D341Med (cell line): ENCODE data around the gene MALRD1.
"Not testable (repeated sequence)": the region's sequence is repeated elsewhere in the genome, so short reads cannot be mapped to it uniquely, and the experiment has no call there.

ENCODE experiments used
- DNase-seq: peaks from one replicate; pipeline ENCODE4 v3.0.0; 2012; ENCODE audit warnings: low spot score

The MALRD1 gene

DNA sequence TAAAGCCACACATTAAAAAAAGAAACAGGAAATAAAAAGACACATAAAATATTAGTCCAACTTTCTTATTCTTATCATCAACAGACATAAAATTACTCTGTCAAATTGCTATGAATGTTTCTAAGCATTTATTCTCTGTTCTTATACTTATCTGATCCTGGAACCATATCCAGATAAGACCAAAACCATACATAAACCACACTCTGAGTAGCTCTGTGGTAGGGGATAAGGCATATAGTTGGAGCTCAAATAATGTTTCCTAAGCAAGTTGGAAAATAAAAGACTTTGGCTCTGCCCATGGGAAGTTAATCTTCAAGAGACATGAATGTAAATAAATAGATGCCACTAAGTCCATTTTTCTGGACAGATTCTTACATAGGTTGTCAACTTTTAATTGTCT, 664.6 kb downstream of the MALRD1 start:
- no peak for DNase-seq

GRCh38 chr10:19713800-19714525, 665.4 kb downstream of the MALRD1 start:
- no peak for DNase-seq

DNA sequence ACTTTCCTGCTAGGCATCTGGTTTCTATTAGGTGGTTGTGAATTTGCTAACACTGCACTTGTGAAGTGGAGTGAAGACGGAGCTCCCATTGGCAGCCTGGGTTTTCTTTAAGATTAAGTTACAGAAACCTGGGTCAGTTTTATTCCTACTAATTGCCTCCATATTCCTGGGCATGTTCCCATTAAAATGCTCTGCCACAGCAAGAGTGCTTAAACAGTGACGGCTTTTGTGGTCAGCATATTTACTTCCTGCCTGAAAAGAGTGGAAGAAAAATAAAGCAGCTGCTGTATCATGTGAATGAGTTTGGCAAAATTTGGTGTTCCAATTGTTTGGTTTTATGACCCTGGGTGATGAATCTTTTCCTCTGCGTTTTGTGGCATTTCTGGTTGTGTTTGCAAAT, 670.7 kb downstream of the MALRD1 start:
- DNase-seq = no peak

DNA sequence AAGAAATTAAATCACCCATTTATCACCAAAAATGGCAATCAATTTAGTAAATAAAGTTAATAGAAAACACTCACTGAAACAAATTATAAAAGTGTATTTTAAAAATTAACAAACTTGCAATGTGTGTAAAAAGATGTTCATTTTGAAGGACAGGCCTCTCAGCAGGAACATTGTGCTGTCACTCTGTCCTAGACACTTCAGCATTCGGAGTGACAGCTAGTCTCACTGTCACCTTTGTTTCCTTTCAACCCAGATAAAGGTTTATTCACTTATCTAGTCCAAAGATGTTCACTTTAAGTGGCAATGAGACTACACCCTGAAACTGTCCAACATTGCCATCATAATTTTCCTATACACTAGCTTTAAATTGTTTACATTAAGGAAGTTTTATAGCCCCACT, 675.7 kb downstream of the MALRD1 start:
- DNase-seq = no peak

DNA sequence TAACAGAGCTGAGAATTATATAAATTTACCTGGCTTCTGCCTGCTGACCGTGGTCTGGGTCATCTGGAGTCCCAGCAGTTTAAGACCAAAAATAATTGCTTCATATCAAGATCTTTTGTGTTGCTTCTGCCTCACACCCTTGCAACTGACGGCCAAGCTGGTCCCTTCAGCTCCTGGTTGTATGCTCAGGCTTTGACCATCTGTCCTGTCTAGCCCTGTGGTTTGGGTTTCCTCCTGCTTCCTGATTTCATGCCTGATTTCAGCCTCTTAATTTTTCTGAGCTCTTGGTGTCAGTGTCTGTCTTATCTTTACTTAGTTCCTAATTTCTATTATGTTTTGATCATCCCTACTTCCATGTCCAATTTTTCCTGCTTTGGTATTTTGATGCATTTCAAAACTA, 679.8 kb downstream of the MALRD1 start:
- peak; percentile 60 for DNase-seq

- DNase-seq = peak; percentile 64
These were observed 680.4 kb downstream of the MALRD1 start for GRCh38 chr10:19728964-19729363.

- DNase-seq = no peak
These were observed 681.7 kb downstream of the MALRD1 start for GRCh38 chr10:19730167-19730906.

DNA sequence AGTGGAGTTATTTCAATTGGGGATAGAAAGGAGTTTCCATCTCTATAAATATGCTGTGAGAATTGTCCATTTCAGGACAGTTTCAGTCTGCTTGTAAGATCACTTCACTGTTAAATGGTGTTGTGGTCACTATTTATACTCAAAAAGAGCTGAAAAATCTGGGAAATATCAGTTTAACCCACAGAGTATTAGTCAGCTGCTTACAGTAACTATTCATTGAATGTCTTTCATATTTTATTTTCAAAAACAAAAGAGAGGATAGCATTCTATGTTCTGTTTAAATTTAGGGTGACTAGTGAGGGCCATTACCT, 682.3 kb downstream of the MALRD1 start:
- DNase-seq = no peak

- DNase-seq = no peak
These were observed 683.0 kb downstream of the MALRD1 start for GRCh38 chr10:19731560-19731959.

DNA sequence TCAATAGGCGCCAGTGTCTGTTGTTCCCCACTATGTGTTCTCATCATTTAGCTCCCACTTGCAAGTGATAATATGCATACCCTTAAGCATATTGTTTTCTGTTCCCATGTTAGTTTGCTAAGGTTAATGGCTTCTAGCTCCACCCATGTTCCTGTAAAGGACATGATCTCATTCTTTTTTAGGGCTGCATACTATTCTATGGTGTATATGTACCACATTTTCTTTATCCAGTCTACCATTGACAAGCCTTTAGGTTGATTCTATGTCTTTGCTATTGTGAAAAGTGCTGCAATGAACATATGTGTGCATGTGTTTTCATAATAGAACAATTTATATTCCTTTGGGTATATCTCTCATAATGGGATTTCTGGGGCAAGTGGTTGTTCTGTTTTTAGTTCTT, 689.8 kb downstream of the MALRD1 start:
- no peak for DNase-seq

DNA sequence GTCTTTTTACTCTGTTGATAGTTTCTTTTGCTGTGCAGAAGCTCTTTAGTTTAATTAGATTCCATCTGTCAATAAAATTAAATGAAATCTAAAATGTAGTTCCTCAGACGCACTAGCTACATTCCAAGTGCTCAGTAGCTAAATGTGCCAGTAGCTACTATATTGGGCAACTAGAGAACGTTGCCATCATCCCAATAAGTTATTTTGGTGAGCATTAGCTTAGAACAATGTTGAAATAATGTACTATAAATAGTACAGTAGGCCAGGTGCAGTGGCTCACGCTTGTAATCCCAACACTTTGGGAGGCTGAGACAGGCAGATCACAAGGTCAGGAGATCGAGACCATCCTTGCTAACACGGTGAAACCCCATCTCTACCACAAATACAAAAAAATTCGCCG, 690.6 kb downstream of the MALRD1 start:
- DNase-seq = not testable (repeated sequence)

GRCh38 chr10:19742144-19742543, 693.5 kb downstream of the MALRD1 start:
- not testable (repeated sequence) for DNase-seq

DNA sequence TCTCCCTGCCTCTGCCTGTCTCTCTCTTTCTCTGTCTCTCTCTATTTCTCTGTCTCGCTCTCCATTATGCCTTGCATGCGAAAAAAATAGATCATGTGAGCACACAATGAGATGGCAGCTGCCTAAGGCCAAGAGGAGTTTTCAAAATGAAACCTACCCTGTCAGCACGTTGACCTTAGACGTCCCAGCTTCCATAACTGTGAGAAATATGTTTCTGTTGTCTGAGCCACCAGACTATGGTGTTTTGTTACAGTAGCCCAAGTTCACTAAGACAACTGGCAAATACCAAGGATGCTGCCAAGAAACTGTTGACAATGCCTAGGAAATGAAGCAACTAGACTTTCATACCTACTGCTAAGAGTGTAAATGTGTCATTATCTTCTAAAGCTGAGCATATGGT, 697.1 kb downstream of the MALRD1 start:
- no peak for DNase-seq

DNA sequence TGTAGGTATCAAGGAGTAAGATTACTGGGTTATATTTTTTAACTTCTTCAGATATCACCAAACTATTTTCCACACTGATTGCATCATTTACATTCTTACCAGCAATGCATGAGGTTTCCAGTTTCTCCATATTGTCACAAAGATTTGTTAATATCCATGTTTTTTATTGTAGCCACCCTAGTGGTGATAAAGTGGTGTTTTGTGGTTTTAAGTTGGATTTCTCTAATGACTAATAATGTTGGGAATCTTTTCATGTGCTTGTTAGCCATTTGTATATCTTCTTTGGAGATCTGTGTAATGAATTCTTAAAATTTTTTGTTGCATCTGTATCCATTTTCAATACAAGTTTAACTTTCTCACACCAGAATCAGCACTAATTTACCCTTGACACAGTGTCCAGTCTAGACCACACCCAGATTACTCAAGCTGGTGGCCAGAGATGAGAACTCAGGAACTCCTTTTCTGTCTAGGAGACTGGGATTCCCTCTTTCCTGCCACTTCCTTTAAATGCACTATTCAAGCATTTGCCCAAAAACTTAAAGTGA, 700.7 kb downstream of the MALRD1 start:
- no peak for DNase-seq

- no peak for DNase-seq
These were observed 702.4 kb downstream of the MALRD1 start for GRCh38 chr10:19750972-19751371.

DNA sequence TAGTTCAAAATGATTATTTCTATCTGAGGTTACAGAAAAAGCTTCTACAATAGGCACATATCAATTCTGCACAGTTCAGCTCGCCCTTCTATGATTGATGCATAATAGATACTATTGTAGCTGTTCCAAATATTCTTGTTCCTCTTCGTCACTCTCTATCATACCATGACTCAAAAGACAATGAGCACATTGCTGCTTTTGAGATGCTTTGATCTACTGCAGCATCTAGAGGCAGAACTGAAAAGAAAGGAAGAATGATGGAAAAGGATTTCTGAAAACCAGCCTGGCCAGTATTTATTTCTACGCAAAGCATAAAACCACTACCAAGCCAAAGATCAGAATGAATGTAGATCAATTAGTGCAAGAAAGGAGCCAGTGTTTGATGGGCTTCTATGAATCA, 708.3 kb downstream of the MALRD1 start:
- no peak for DNase-seq

- no peak for DNase-seq
These were observed 713.4 kb downstream of the MALRD1 start for GRCh38 chr10:19762026-19762425.

GRCh38 chr10:19764111-19764510, 715.5 kb downstream of the MALRD1 start:
- DNase-seq = no peak

DNA sequence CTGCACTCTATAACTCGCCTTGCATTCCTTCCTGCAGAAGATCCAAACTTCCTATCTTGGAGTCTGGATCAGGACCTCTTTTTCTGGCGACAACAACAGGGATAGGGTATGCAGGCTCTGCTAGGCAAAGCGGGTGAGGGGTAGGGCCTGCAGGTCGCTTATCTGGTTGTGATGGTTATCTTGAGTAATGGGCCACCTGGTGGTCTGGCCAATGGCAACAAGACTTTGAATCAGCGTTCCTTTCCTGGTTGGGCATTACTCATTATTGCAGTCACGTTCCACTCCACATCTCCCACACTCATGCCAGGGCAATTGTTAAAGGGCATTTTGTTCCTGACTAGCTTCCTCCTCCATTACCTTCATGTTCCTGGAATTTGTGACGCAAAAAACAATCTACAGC, 719.3 kb downstream of the MALRD1 start:
- peak; percentile 15 for DNase-seq

DNA sequence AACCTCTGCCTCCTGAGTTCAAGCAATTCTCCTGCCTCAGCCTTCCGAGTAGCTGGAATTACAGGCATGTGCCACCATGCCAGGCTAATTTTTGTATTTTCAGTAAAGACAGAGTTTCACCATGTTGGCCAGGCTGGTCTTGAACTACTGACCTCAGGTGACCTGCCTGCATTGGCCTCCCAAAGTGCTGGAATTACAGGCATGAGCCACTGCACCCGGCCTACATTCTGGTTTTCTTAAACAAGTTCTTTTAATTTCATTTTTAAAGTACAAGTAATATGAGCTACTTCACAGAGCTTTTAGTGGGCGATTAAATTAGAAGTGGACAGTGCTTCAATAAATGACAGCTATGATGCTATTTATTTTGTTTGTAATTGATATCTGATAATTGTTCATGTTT, 721.2 kb downstream of the MALRD1 start:
- not testable (repeated sequence) for DNase-seq

DNA sequence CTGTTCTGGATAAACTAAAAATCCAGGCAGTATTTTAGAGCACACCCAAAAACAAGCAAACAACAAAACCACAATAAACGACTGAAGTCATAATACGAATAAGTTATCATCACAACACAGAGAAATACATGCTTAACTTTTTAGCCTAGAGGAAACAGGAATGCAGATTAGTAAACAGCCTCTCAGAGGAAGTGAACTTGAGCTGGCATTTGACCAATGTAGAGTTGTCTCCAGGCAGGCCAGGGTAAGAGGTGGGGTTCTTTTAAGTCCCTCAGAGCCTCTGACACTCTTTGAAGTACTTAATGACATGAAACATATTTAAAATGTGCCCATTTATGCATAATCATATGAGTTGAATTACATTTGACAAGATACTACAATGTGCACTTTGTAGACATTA, 724.4 kb downstream of the MALRD1 start:
- DNase-seq = no peak

DNA sequence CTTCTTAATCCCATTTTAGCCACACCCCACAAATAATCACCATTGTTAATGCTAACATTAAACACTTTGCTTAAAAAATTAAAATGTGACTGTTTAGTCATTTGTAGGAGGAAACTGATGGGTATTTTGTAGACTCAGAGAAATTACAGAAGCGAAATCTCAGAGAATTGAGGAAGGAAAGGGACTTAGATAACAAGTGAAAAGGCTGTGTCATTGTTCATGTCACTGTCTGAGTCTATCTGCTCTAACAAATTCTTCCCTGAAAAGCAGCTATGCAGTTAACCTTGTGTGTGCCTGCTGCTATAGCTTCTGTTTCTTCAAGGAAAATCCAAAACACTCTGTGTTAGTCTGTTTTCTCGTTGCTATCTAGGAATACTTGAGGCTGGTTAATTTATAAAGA, 726.7 kb downstream of the MALRD1 start:
- DNase-seq = no peak

- no peak for DNase-seq
These were observed 729.2 kb downstream of the MALRD1 start for GRCh38 chr10:19777806-19778205.

DNA sequence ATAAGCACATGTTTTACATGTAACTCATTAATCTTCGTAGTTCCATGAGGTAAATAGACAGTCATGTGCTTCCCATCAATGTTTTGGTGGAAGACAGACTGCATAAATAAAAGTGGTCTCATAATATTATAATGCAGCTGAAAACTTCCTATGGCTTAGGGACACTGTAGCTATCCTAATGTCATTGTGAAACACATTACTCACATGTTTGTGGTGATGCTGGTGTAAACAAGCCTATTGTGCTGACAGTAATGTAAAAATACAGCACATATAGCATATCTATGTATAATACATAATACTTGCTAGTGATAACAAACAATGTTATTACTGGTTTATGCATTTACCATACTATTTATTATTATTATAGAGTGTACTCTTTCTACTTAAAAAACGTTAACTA, 730.4 kb downstream of the MALRD1 start:
- DNase-seq = no peak
